Loucy (cell line): ENCODE results near the gene KRT76.
"Not testable (repeated sequence)": the region's sequence is repeated elsewhere in the genome, so short reads cannot be mapped to it uniquely, and the experiment has no call there.

Experiments used
- H2AFZ ChIP-seq: fragments of 200-600 bp; sonication (generic); 2 replicates; pipeline ENCODE4 v1.6.0; 2016; ENCODE audit warnings: antibody characterized with exemption, mild to moderate bottlenecking, low read length, moderate library complexity
- H3F3A ChIP-seq: fragments of 200-600 bp; 2 replicates; pipeline ENCODE4 v1.6.0; 2016; ENCODE audit warnings: antibody characterized with exemption, low read depth, mild to moderate bottlenecking
- H3K27me3 ChIP-seq: fragments of 200-600 bp; sonication (generic); 2 replicates; pipeline ENCODE4 v1.6.1; 2014; ENCODE audit warnings: low read length, mild to moderate bottlenecking; ENCODE audit not compliant: insufficient read depth, poor library complexity, severe bottlenecking
- H3K36me3 ChIP-seq: fragments of 200-600 bp; sonication (generic); 2 replicates; pipeline ENCODE4 v1.6.1; 2016; ENCODE audit warnings: low read length; ENCODE audit not compliant: insufficient read depth
- H3K4me1 ChIP-seq: fragments of 200-600 bp; sonication (generic); 2 replicates; pipeline ENCODE4 v1.5.1; 2014; ENCODE audit warnings: low read length, mild to moderate bottlenecking; ENCODE audit not compliant: insufficient read depth, poor library complexity, severe bottlenecking
- H3K4me2 ChIP-seq: fragments of 200-600 bp; sonication (generic); 2 replicates; pipeline ENCODE4 v1.6.0; 2014; ENCODE audit warnings: antibody characterized with exemption, low read length, low read depth, mild to moderate bottlenecking; ENCODE audit not compliant: poor library complexity, severe bottlenecking
- H3K4me3 ChIP-seq: fragments of 200-600 bp; sonication (generic); 2 replicates; pipeline ENCODE4 v1.5.1; 2014; ENCODE audit warnings: low read length, mild to moderate bottlenecking, mixed read lengths; ENCODE audit not compliant: poor library complexity, severe bottlenecking
- H3K79me2 ChIP-seq: fragments of 200-600 bp; sonication (generic); 2 replicates; pipeline ENCODE4 v1.6.1; 2014; ENCODE audit warnings: low read length; ENCODE audit not compliant: insufficient read depth
- H3K9ac ChIP-seq: fragments of 200-600 bp; sonication (generic); 2 replicates; pipeline ENCODE4 v1.6.0; 2014; ENCODE audit warnings: mild to moderate bottlenecking, low read depth, low read length, moderate library complexity; ENCODE audit not compliant: poor library complexity, severe bottlenecking
- H3K9me2 ChIP-seq: fragments of 200-600 bp; sonication (generic); replicated peaks from 2 replicates; pipeline ENCODE4 v1.6.1; 2016; ENCODE audit warnings: low read depth, low read length, mixed read lengths
- H3K9me3 ChIP-seq: fragments of 200-600 bp; sonication (generic); 2 replicates; pipeline ENCODE4 v1.6.1; 2014; ENCODE audit warnings: mild to moderate bottlenecking, antibody characterized with exemption, low read length, low read depth; ENCODE audit not compliant: insufficient read depth
- H4K20me1 ChIP-seq: fragments of 200-600 bp; sonication (generic); 2 replicates; pipeline ENCODE4 v1.6.0; 2014; ENCODE audit warnings: antibody characterized with exemption, low read length, mild to moderate bottlenecking; ENCODE audit not compliant: insufficient read depth, poor library complexity, severe bottlenecking
- EZH2phosphoT487 ChIP-seq: fragments of 200-600 bp; IDR thresholded peaks from 2 replicates; pipeline ENCODE4 v1.6.1; 2018; ENCODE audit warnings: antibody characterized with exemption, mild to moderate bottlenecking, moderate library complexity, borderline replicate concordance
- TF ChIP-seq, protein P1 (sequence below): fragments of 200-600 bp; sonication (generic); conservative IDR thresholded peaks from 2 replicates; pipeline ENCODE4 v1.5.1; 2014; ENCODE audit warnings: mild to moderate bottlenecking, antibody characterized with exemption, low read length

Gene KRT76

GRCh38 chr12:52761802-52762201, 15.3 kb downstream of the KRT76 start:
- no peaks in the 10 kb centered on the region for H3K27me3 ChIP-seq
- H3K9me3 ChIP-seq, result peaks cover 5% of the 10 kb centered on the region; the same call in 1 of the 2 replicates
- H3K9me2 ChIP-seq, result no peaks in the 10 kb centered on the region
- H3K4me2 ChIP-seq, result no peak overlapping the region
- no peaks in the 10 kb centered on the region for H3K79me2 ChIP-seq
- no peaks in the 10 kb centered on the region for H4K20me1 ChIP-seq
- H3K4me3 ChIP-seq, result no peak overlapping the region
- H3K36me3 ChIP-seq, result no peaks in the 10 kb centered on the region
- H3K4me1 ChIP-seq, result no peaks in the 10 kb centered on the region
- H3F3A ChIP-seq, result no peaks in the 10 kb centered on the region
- TF ChIP-seq, protein P1, sequence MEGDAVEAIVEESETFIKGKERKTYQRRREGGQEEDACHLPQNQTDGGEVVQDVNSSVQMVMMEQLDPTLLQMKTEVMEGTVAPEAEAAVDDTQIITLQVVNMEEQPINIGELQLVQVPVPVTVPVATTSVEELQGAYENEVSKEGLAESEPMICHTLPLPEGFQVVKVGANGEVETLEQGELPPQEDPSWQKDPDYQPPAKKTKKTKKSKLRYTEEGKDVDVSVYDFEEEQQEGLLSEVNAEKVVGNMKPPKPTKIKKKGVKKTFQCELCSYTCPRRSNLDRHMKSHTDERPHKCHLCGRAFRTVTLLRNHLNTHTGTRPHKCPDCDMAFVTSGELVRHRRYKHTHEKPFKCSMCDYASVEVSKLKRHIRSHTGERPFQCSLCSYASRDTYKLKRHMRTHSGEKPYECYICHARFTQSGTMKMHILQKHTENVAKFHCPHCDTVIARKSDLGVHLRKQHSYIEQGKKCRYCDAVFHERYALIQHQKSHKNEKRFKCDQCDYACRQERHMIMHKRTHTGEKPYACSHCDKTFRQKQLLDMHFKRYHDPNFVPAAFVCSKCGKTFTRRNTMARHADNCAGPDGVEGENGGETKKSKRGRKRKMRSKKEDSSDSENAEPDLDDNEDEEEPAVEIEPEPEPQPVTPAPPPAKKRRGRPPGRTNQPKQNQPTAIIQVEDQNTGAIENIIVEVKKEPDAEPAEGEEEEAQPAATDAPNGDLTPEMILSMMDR, result no peak
- TF ChIP-seq EZH2phosphoT487, result no peak
- no peak overlapping the region for H2AFZ ChIP-seq
- H3K9ac ChIP-seq, result no peak overlapping the region

DNA sequence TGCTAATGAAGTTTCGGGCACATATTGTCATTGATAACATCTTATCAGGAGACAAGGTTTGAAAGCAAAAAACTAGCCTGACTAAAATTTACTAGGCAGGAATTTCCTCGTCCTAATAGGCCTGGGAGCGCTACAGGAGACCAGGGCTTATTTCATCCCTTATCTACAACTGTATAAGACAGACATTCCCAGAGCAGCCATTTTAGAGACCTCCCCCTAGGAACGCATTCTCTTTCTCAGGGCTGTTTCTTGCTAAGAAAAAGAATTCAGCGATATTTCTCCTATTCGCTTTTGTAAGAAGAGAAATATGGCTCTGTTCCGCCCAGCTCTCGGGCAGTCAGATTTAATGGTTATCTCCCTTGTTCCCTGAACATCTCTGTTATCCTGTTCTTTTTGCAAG, 15.9 kb downstream of the KRT76 start:
- not testable (repeated sequence) for H3K36me3 ChIP-seq, H3K27me3 ChIP-seq, H3K9me2 ChIP-seq, H3K4me1 ChIP-seq, H3K9ac ChIP-seq, H2AFZ ChIP-seq, H3K9me3 ChIP-seq, H3K4me3 ChIP-seq, H4K20me1 ChIP-seq, H3K79me2 ChIP-seq, H3K4me2 ChIP-seq, H3F3A ChIP-seq

DNA sequence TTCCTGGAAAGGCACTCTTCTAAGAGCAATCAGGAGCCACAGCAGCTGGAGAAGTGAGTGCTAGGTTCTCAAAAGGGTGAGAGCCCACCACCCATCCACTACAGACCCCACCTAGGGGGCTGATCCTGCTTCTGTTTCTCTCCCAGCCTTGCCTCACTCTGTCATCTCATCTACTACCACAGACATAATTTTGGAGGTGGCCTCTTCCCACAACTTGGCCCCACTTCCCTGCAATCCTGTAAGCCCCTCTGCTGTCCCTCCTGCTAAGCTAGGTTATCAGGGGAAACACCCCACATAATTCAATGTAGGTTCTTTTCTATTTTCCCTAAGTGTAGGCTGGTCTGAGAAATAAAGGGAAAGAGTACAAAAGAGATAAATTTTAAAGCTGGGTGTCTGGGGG, 16.5 kb downstream of the KRT76 start:
- no peaks in the 10 kb centered on the region for H3K27me3 ChIP-seq

DNA sequence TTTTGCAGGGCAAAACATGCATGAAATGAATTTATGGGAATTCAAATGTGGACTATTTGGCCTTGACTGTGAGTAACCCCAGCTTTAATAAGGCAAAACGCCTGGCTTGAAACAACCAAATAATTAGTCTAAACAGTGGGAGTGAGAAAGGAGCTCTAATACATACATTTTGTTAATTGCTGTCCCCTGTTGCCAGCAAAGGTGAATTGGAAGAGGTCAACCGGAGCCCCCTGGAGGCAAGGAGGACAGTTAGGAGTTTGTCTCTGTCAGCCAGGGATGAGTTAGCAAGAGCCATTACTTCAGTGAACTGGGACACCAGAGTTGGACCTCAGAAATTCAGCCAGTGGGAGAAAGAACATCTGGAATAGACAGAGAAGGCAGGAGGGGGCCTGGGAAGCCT, 17.4 kb downstream of the KRT76 start:
- no peaks in the 10 kb centered on the region for H3K9me2 ChIP-seq
- H3K9me3 ChIP-seq, result peaks cover 5% of the 10 kb centered on the region; the same call in 1 of the 2 replicates
- no peak overlapping the region for H3K4me3 ChIP-seq
- no peak overlapping the region for H2AFZ ChIP-seq
- H3K27me3 ChIP-seq, result no peaks in the 10 kb centered on the region
- no peaks in the 10 kb centered on the region for H3K36me3 ChIP-seq
- H3K4me1 ChIP-seq, result no peaks in the 10 kb centered on the region
- H3K9ac ChIP-seq, result no peak overlapping the region
- H3K79me2 ChIP-seq, result no peaks in the 10 kb centered on the region
- H3F3A ChIP-seq, result no peaks in the 10 kb centered on the region
- no peak overlapping the region for H3K4me2 ChIP-seq
- H4K20me1 ChIP-seq, result no peaks in the 10 kb centered on the region
- TF ChIP-seq, protein P1, result peak; percentile 27
- no peak for TF ChIP-seq EZH2phosphoT487

More for the DNA sequence above, 16.5 kb downstream of the KRT76 start:
- H3K4me2 ChIP-seq, result no peak overlapping the region
- no peak overlapping the region for H3K4me3 ChIP-seq
- no peak overlapping the region for H2AFZ ChIP-seq
- no peaks in the 10 kb centered on the region for H3K79me2 ChIP-seq
- no peaks in the 10 kb centered on the region for H3F3A ChIP-seq
- no peaks in the 10 kb centered on the region for H3K36me3 ChIP-seq
- H3K9me2 ChIP-seq, result no peaks in the 10 kb centered on the region
- H4K20me1 ChIP-seq, result no peaks in the 10 kb centered on the region
- H3K9me3 ChIP-seq, result peaks cover 5% of the 10 kb centered on the region; the same call in 1 of the 2 replicates
- no peak overlapping the region for H3K9ac ChIP-seq
- no peaks in the 10 kb centered on the region for H3K4me1 ChIP-seq
- TF ChIP-seq EZH2phosphoT487, result no peak
- TF ChIP-seq, protein P1, result no peak
